Endodermal cell (in vitro differentiated cells): Measurements from ENCODE around the gene KIRREL3. TPM values are rescaled to one million over a fixed set of nuclear protein-coding genes. Genes with fewer than 3 reads are reported as not detected.

Source experiments
- DNase-seq: peaks from one replicate; pipeline ENCODE4 v3.0.0-alpha.2; 2017
- H3K27ac ChIP-seq: 2 replicates; pipeline ENCODE4 v1.5.1; 2013; ENCODE audit warnings: mild to moderate bottlenecking, low read depth, low read length, moderate library complexity
- H3K27me3 ChIP-seq: 2 replicates; pipeline ENCODE4 v1.6.1; 2013; ENCODE audit warnings: mild to moderate bottlenecking, low read length, moderate library complexity; ENCODE audit not compliant: insufficient read depth, control insufficient read depth, poor library complexity, severe bottlenecking
- H3K36me3 ChIP-seq: 2 replicates; pipeline ENCODE4 v1.7.0; 2013; ENCODE audit warnings: mild to moderate bottlenecking, low read length, moderate library complexity; ENCODE audit not compliant: control insufficient read depth, insufficient read depth
- H3K4me1 ChIP-seq: one replicate; pipeline ENCODE4 v1.7.0; 2013; ENCODE audit warnings: low read length; ENCODE audit not compliant: control insufficient read depth, insufficient read depth
- H3K4me3 ChIP-seq: 2 replicates; pipeline ENCODE4 v1.5.1; 2013; ENCODE audit warnings: mild to moderate bottlenecking, low read length, moderate library complexity
- H3K9ac ChIP-seq: 2 replicates; pipeline ENCODE4 v1.6.1; 2013; ENCODE audit warnings: mild to moderate bottlenecking, low read length, moderate library complexity; ENCODE audit not compliant: poor library complexity, severe bottlenecking; ENCODE audit errors: extremely low read depth
- H3K9me3 ChIP-seq: 2 replicates; pipeline ENCODE4 v1.6.1; 2013; ENCODE audit warnings: mild to moderate bottlenecking, low read length, moderate library complexity; ENCODE audit not compliant: control insufficient read depth
- H3K27ac Mint-ChIP-seq: 2 replicates; pipeline ENCODE4 v1.8.0; 2020; ENCODE audit warnings: mixed read lengths
- H3K27me3 Mint-ChIP-seq: 2 replicates; pipeline ENCODE4 v1.8.0; 2021; ENCODE audit warnings: mild to moderate bottlenecking, mixed read lengths; ENCODE audit not compliant: insufficient read depth
- H3K36me3 Mint-ChIP-seq: 2 replicates; pipeline ENCODE4 v1.8.0; 2020; ENCODE audit warnings: low read depth, mixed read lengths
- H3K4me1 Mint-ChIP-seq: 2 replicates; pipeline ENCODE4 v1.8.0; 2020; ENCODE audit warnings: mixed read lengths
- H3K4me3 Mint-ChIP-seq: 2 replicates; pipeline ENCODE4 v1.8.0; 2020; ENCODE audit warnings: mild to moderate bottlenecking, moderate library complexity, mixed read lengths
- H3K9me3 Mint-ChIP-seq: 2 replicates; pipeline ENCODE4 v1.8.0; 2020; ENCODE audit warnings: mild to moderate bottlenecking, mixed read lengths
- CTCF ChIP-seq: fragments of 200-600 bp; sonication (generic); conservative IDR thresholded peaks from 2 replicates; pipeline ENCODE4 v1.5.0; 2021; ENCODE audit warnings: antibody characterized with exemption, mild to moderate bottlenecking
- WGBS, 2 experiments: methylation state at CpG; one replicate each; pipeline versions ENCODE4 v1.1.5 to v1.1.7; 2013; ENCODE audit warnings: missing lambda C conversion rate in 2 of 2, mixed read lengths in 1 of 2; ENCODE audit not compliant: insufficient coverage in 1 of 2, insufficient read length in 1 of 2; 5-methylcytosine and 5-hydroxymethylcytosine counted together
- total RNA-seq, 2 donors: library from RNA; stranded (reverse); fragmentation: NEBNext Ultra II Directional in 1 of 2; extraction: Animal tissue kit (Norgen Biotek cat#: 25700) in 1 of 2; gene quantifications; 2 replicates in 1 of 2; 3 replicates in 1 of 2; pipeline ENCODE4 v1.2.1, GENCODE V29; 2021

KIRREL3 gene
- total RNA-seq, 2 donors from 2014 or later = 1.1 to 1.4 TPM

GRCh38 chr11:126943316-126943715, 57.3 kb downstream of the KIRREL3 start:
- Mint-ChIP-seq H3K4me1 (peaks cover 2% of the 10 kb centered on the region), H3K27ac (no peak overlapping the region), H3K36me3 (no peaks in the 10 kb centered on the region), H3K9me3 (no peaks in the 10 kb centered on the region), H3K27me3 (peaks cover 1% of the 10 kb centered on the region), H3K4me3 (no peak overlapping the region)
- 95 to 97% methylated on average over 4 to 7 of the region's 7 CpGs for WGBS, 2 experiments
- no peak overlapping the region for H3K9ac ChIP-seq
- H3K4me3 ChIP-seq = no peak overlapping the region
- H3K4me1 ChIP-seq = no peaks in the 10 kb centered on the region
- DNase-seq = no peak
- no peaks in the 10 kb centered on the region for H3K27me3 ChIP-seq
- no peak for TF ChIP-seq CTCF
- no peaks in the 10 kb centered on the region for H3K36me3 ChIP-seq
- H3K27ac ChIP-seq = no peak overlapping the region
- H3K9me3 ChIP-seq = no peaks in the 10 kb centered on the region

DNA sequence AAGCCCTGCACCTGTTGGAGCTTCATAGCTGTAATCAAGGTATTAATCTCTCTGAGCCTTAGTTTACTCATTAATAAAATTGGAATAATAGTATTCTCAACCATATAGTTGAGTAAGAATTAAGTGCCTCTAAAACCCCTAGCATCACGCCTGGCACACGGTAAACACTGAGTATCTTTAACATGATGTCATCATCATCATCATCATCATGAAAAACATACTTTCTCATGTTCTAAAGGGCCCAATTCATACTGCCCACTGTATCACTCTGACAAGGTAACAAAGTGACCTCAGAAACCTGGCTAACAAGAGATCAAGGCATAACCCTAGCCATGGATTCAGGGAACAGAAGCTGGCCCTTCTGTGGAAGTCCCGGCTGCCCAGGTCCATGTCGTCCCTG, 58.4 kb downstream of the KIRREL3 start:
- no peak for DNase-seq
- WGBS, 2 experiments = 91 to 100% methylated on average over 2 to 4 of the region's 4 CpGs
- Histone ChIP-seq H3K27me3 (no peaks in the 10 kb centered on the region), H3K9ac (no peak overlapping the region), H3K9me3 (no peaks in the 10 kb centered on the region), H3K4me1 (no peaks in the 10 kb centered on the region), H3K4me3 (no peak overlapping the region), H3K36me3 (no peaks in the 10 kb centered on the region), H3K27ac (no peak overlapping the region)
- no peak for TF ChIP-seq CTCF
- no peak overlapping the region for H3K27ac Mint-ChIP-seq
- no peak overlapping the region for H3K4me3 Mint-ChIP-seq
- H3K36me3 Mint-ChIP-seq = no peaks in the 10 kb centered on the region
- H3K9me3 Mint-ChIP-seq = no peaks in the 10 kb centered on the region
- H3K27me3 Mint-ChIP-seq = peaks cover 1% of the 10 kb centered on the region
- peaks cover 2% of the 10 kb centered on the region for H3K4me1 Mint-ChIP-seq

DNA sequence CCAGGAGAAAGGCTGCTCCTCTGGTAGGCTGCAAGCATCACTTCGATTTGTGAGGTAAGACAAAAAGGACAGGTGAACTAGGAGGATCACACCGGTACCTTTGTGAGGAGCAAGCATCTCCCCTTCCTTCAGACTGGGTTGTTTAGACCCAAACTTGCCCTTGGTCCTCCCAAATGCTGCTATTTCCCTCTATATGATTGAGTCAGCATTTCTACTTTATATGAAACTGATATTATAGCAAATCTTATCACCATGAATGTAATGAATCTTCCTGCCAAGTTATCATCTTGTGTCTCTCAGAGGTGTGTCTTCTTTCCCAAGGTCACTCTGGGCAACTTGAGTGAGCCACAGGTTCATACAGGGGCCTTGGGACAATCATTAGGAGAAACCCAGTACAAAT, 61.0 kb downstream of the KIRREL3 start:
- no peaks in the 10 kb centered on the region for H3K9me3 ChIP-seq
- no peak for DNase-seq
- no peaks in the 10 kb centered on the region for H3K4me1 ChIP-seq
- H3K36me3 ChIP-seq = no peaks in the 10 kb centered on the region
- Mint-ChIP-seq H3K4me3 (no peak overlapping the region), H3K27me3 (no peaks in the 10 kb centered on the region), H3K36me3 (no peaks in the 10 kb centered on the region), H3K4me1 (no peaks in the 10 kb centered on the region), H3K9me3 (no peaks in the 10 kb centered on the region), H3K27ac (no peak overlapping the region)
- H3K27me3 ChIP-seq = no peaks in the 10 kb centered on the region
- WGBS, 2 experiments = 85 to 100% methylated on average over 1 to 2 of the region's 2 CpGs
- H3K27ac ChIP-seq = no peak overlapping the region
- H3K4me3 ChIP-seq = no peak overlapping the region
- TF ChIP-seq CTCF = no peak
- no peak overlapping the region for H3K9ac ChIP-seq
